ENCODE measurements around the gene TEPSIN. TPM values are rescaled to one million over a fixed set of nuclear protein-coding genes. Genes with fewer than 3 reads are reported as not detected.

The TEPSIN gene
- total and polyA plus RNA-seq, 2 donors (not counting 3 experiments of a cell fraction or from before 2014, with no cell fraction given) = 41.6 to 45.3 TPM

DNA sequence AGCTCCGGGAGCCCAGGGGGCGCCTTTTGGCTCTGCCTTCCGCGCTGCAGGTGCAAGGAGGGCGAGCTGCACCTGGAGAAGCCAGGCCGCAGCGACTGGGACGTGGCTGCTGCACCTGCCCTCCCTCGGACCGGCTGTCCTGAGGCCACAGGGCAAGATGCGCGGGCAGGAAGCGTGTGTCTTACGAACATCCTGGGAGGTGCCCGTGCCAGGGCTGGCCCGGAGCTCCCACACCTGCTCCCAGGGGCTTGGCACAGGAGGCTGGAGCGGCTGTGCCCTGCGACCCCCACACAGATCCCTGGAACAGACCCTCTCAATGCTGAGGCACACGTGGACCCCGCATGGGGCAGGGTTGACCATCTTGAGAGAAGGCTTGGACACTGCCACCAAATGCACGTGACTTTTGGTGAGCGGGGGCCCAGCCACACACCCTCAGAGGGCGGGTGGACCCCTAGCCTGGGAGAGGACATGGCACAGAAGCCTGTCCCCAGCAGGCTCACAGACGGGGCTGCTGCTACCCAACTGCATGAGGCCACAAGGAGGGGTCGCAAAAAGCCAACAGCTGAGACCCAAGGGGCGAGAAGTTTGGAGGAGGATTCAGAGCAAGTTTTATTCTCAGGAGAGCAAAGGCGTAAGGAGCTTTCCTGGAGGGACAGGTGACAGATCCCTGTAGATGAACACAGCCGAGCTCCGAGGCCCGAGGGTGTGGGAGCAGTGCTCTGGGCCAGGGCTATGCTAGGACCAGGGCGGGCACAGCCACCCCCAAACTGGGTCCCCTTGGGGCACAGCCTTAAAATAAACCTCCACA lies 11.6 kb upstream of the TEPSIN start:
- H3K4me1 ChIP-seq (ENCODE audit: control insufficient read depth, extremely low read depth, insufficient read depth, low read length) = no peaks in the 10 kb centered on the region
- no peak overlapping the region for H2AFZ ChIP-seq (ENCODE audit: low read depth, low read length)
- H3K4me3 ChIP-seq (replicated peaks in 1 of 3; ENCODE audit: insufficient read depth in 1 of 3, low read depth in 1 of 3, low read length in 3 of 3) = no peak overlapping the region
- no peaks in the 10 kb centered on the region for H3K79me2 ChIP-seq (ENCODE audit: control insufficient read depth, insufficient read depth, low read length)
- H3K27me3 ChIP-seq (ENCODE audit: control insufficient read depth in 2 of 2, insufficient read depth in 2 of 2, low read length in 2 of 2) = no peaks in the 10 kb centered on the region
- DNase-seq (ENCODE audit: low read depth, low spot score) = no peak
- no peak for TF ChIP-seq JUN (IDR thresholded peaks at IDR 0.05; ENCODE audit: borderline replicate concordance, insufficient read depth, insufficient read length, low read depth)
- no peak for TF ChIP-seq GATA2 (IDR thresholded peaks at IDR 0.05; ENCODE audit: insufficient read depth, insufficient read length, low read depth, low read length)
- TF ChIP-seq CTCF (IDR thresholded peaks at IDR 0.05; ENCODE audit: extremely low read depth in 1 of 2, insufficient read depth in 1 of 2, low read depth in 1 of 2, low read length in 2 of 2) = no peak
- no peak for TF ChIP-seq EZH2 (IDR thresholded peaks at IDR 0.05; ENCODE audit: borderline replicate concordance, low read depth, low read length, severe bottlenecking)
- TF ChIP-seq POLR2AphosphoS5 (IDR thresholded peaks at IDR 0.05; ENCODE audit: insufficient read depth, low read depth, low read length) = no peak
- no peak for TF ChIP-seq POLR2A (IDR thresholded peaks at IDR 0.05; ENCODE audit: low read depth, low read length)
- no peak for TF ChIP-seq MAX (IDR thresholded peaks at IDR 0.05; ENCODE audit: insufficient read depth, insufficient read length)
- no peak for TF ChIP-seq MYC (IDR thresholded peaks at IDR 0.05; ENCODE audit: low read depth, low read length)
- no peak for TF ChIP-seq FOS (IDR thresholded peaks at IDR 0.05; ENCODE audit: borderline replicate concordance, insufficient read depth, low read length)
- H3K9ac ChIP-seq (replicated peaks; ENCODE audit: extremely low read depth, insufficient read depth, low read length) = no peak overlapping the region
- no peaks in the 10 kb centered on the region for H4K20me1 ChIP-seq (replicated peaks; ENCODE audit: control insufficient read depth, extremely low read depth, insufficient read depth, low read length)
- FAIRE-seq = no peak
- no peaks in the 10 kb centered on the region for H3K9me3 ChIP-seq (replicated peaks; ENCODE audit: control insufficient read depth, insufficient read depth, low read length)
- CTCF ChIA-PET = interaction anchor here (1.0 kb wide), 1 partner anchor 234 kb away, joined by 3 read pairs; no protein-coding TSS in a partner anchor
- H3K36me3 ChIP-seq (ENCODE audit: control insufficient read depth in 2 of 2, extremely low read depth in 1 of 2, insufficient read depth in 2 of 2, low read length in 2 of 2) = peaks cover 0 to 11% of the 10 kb centered on the region in 2 experiments
- dilution Hi-C loops (cut with MboI; ENCODE audit: extremely low pct_ligation_motif_present, low sequenced_read_pairs) = no loop called here
- no peaks in the 10 kb centered on the region for H3K9me1 ChIP-seq (replicated peaks; ENCODE audit: control insufficient read depth, extremely low read depth, insufficient read depth, low read length)
- H3K4me2 ChIP-seq (ENCODE audit: insufficient read depth, low read length) = no peak overlapping the region
- no peak overlapping the region for H3K27ac ChIP-seq (ENCODE audit: insufficient read depth, low read depth, low read length)
- intact Hi-C loops (cut with micrococcal nuclease) = loop anchor here (5.0 kb wide), 1 partner anchor 262 kb away; the partner anchor contains the start of gene ACTG1
- POLR2A ChIA-PET = no interaction called here
- BruUV-seq (replicated peaks) = no TSS peak

Data from endothelial cell of umbilical vein (primary cell).